Uterus (tissue), 2 donors: ENCODE measurements around the gene LBH.

Experiments
- CTCF ChIP-seq, 4 experiments: fragments of 200-600 bp in 2 of 4; fragments of 450-650 bp in 2 of 4; sonication (generic) in 2 of 4; IDR thresholded peaks; one replicate each; pipeline ENCODE4 v1.5.1; 2016 to 2019; ENCODE audit warnings: antibody characterized with exemption in 4 of 4, mild to moderate bottlenecking in 2 of 4, moderate library complexity in 1 of 4
- POLR2A ChIP-seq, 2 donors: fragments of 450-650 bp; IDR thresholded peaks; one replicate each; pipeline ENCODE4 v1.6.1; 2016; ENCODE audit warnings: antibody characterized with exemption in 2 of 2, mild to moderate bottlenecking in 1 of 2, moderate library complexity in 1 of 2

GRCh38 chr2:30197570-30198192, 33.7 kb upstream of the LBH start:
- TF ChIP-seq POLR2A (IDR thresholded peaks at IDR 0.05): no peak
- TF ChIP-seq CTCF (IDR thresholded peaks at IDR 0.05): no peak
